ENCODE data around the gene FBXL17. TPM values are rescaled to one million over a fixed set of nuclear protein-coding genes. Genes with fewer than 3 reads are reported as not detected.

The FBXL17 gene
- polyA plus RNA-seq, 1 of the 3 experiments (the other 2 are of a cell fraction), result 4.4 TPM

- Histone ChIP-seq H3K9me3 (no peaks in the 10 kb centered on the region), H2AFZ (ENCODE audit: low read depth) (no peak overlapping the region), H3K79me2 (ENCODE audit: insufficient read depth) (no peaks in the 10 kb centered on the region), H3K27ac (ENCODE audit: low read depth in 2 of 2, low read length in 1 of 2) (no peak overlapping the region), H3F3A (replicated peaks; ENCODE audit: insufficient read depth) (no peaks in the 10 kb centered on the region), H3K36me3 (replicated peaks in 1 of 2; ENCODE audit: control insufficient read depth in 1 of 2, insufficient read depth in 2 of 2, low read length in 1 of 2) (no peaks in the 10 kb centered on the region), H4K20me1 (ENCODE audit: insufficient read depth) (no peaks in the 10 kb centered on the region), H3K4me1 (ENCODE audit: control insufficient read depth in 1 of 2, insufficient read depth in 2 of 2, low read depth in 1 of 2, low read length in 1 of 2) (peaks cover 0 to 12% of the 10 kb centered on the region in 2 experiments; a peak in 2 of 4 replicates), H3K27me3 (ENCODE audit: insufficient read depth) (no peaks in the 10 kb centered on the region), H3K9me2 (no peaks in the 10 kb centered on the region), H3K4me2 (no peak overlapping the region), H3K4me3 (ENCODE audit: low read depth in 2 of 2, low read length in 1 of 2) (no peak overlapping the region), H3K9ac (no peak overlapping the region)
- 76% methylated on average over 1 of the region's 1 CpG for WGBS (ENCODE audit: low lambda C conversion rate)
- CTCF ChIA-PET, result no interaction called here
- no peak for TF ChIP-seq USF1 (IDR thresholded peaks at IDR 0.05; ENCODE audit: borderline replicate concordance, low read depth)
- no peak for TF ChIP-seq MXI1 (IDR thresholded peaks at IDR 0.05; ENCODE audit: low read depth, low read length)
- TF ChIP-seq POLR2AphosphoS5 (IDR thresholded peaks at IDR 0.05; ENCODE audit: low read depth, low read length), result no peak
- no peak for TF ChIP-seq TAF1 (IDR thresholded peaks at IDR 0.05; ENCODE audit: borderline replicate concordance, low read depth, low read length)
- no peak for TF ChIP-seq JUND (IDR thresholded peaks at IDR 0.05)
- TF ChIP-seq EP300 (IDR thresholded peaks at IDR 0.05; ENCODE audit: borderline replicate concordance in 1 of 2, low read depth in 1 of 2, low read length in 1 of 2), result no peak
- TF ChIP-seq FOXM1 (IDR thresholded peaks at IDR 0.05; ENCODE audit: low read depth), result no peak
- TF ChIP-seq ZBTB33 (IDR thresholded peaks at IDR 0.05; ENCODE audit: borderline replicate concordance, low read depth), result no peak
- TF ChIP-seq MEF2A (IDR thresholded peaks at IDR 0.05; ENCODE audit: borderline replicate concordance, low read depth), result no peak
- no peak for TF ChIP-seq RCOR1 (IDR thresholded peaks at IDR 0.05; ENCODE audit: low read length)
- TF ChIP-seq SMC3 (IDR thresholded peaks at IDR 0.05; ENCODE audit: low read depth, low read length), result no peak
- TF ChIP-seq YY1 (IDR thresholded peaks at IDR 0.05; ENCODE audit: low read depth), result no peak
- POLR2A ChIA-PET, result no interaction called here
- no peak for DNase-seq
Measured at GRCh38 chr5:107948377-107948776, 433.5 kb downstream of the FBXL17 start.

- no peaks in the 10 kb centered on the region for H3K79me2 ChIP-seq (ENCODE audit: insufficient read depth)
- no peak overlapping the region for H3K4me2 ChIP-seq
- 93% methylated on average over 2 of the region's 2 CpGs for WGBS (ENCODE audit: low lambda C conversion rate)
- no peaks in the 10 kb centered on the region for H3F3A ChIP-seq (replicated peaks; ENCODE audit: insufficient read depth)
- H4K20me1 ChIP-seq (ENCODE audit: insufficient read depth), result no peaks in the 10 kb centered on the region
- peaks cover 0 to 3% of the 10 kb centered on the region in 2 experiments; a peak in 2 of 4 replicates for H3K4me1 ChIP-seq (ENCODE audit: control insufficient read depth in 1 of 2, insufficient read depth in 2 of 2, low read depth in 1 of 2, low read length in 1 of 2)
- H3K9ac ChIP-seq, result no peak overlapping the region
- no peak for DNase-seq
- H3K27me3 ChIP-seq (ENCODE audit: insufficient read depth), result no peaks in the 10 kb centered on the region
- H3K36me3 ChIP-seq (replicated peaks in 1 of 2; ENCODE audit: control insufficient read depth in 1 of 2, insufficient read depth in 2 of 2, low read length in 1 of 2), result no peaks in the 10 kb centered on the region
- no peak for TF ChIP-seq POLR2AphosphoS5 (IDR thresholded peaks at IDR 0.05; ENCODE audit: low read depth, low read length)
- TF ChIP-seq GABPA (IDR thresholded peaks at IDR 0.05; ENCODE audit: low read depth), result no peak
- no peak for TF ChIP-seq CHD2 (IDR thresholded peaks at IDR 0.05; ENCODE audit: low read length, partially characterized antibody)
- TF ChIP-seq, protein P1, sequence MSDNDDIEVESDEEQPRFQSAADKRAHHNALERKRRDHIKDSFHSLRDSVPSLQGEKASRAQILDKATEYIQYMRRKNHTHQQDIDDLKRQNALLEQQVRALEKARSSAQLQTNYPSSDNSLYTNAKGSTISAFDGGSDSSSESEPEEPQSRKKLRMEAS (IDR thresholded peaks at IDR 0.05; ENCODE audit: low read depth), result no peak
- TF ChIP-seq USF2 (IDR thresholded peaks at IDR 0.05; ENCODE audit: borderline replicate concordance, low read depth, low read length), result no peak
- no peak for TF ChIP-seq RCOR1 (IDR thresholded peaks at IDR 0.05; ENCODE audit: low read length)
- TF ChIP-seq FOSL2 (IDR thresholded peaks at IDR 0.05; ENCODE audit: borderline replicate concordance, low read depth), result no peak
- TF ChIP-seq RXRA (IDR thresholded peaks at IDR 0.05; ENCODE audit: borderline replicate concordance, low read depth), result no peak
- TF ChIP-seq GATA2 (CRISPR knock-in tag; IDR thresholded peaks at IDR 0.05), result no peak
- no peak for TF ChIP-seq EP300 (IDR thresholded peaks at IDR 0.05; ENCODE audit: borderline replicate concordance in 1 of 2, low read depth in 1 of 2, low read length in 1 of 2)
- TF ChIP-seq NFIC (IDR thresholded peaks at IDR 0.05; ENCODE audit: borderline replicate concordance), result no peak
- no peak for TF ChIP-seq RFX5 (IDR thresholded peaks at IDR 0.05; ENCODE audit: low read length)
- TF ChIP-seq, protein P2, sequence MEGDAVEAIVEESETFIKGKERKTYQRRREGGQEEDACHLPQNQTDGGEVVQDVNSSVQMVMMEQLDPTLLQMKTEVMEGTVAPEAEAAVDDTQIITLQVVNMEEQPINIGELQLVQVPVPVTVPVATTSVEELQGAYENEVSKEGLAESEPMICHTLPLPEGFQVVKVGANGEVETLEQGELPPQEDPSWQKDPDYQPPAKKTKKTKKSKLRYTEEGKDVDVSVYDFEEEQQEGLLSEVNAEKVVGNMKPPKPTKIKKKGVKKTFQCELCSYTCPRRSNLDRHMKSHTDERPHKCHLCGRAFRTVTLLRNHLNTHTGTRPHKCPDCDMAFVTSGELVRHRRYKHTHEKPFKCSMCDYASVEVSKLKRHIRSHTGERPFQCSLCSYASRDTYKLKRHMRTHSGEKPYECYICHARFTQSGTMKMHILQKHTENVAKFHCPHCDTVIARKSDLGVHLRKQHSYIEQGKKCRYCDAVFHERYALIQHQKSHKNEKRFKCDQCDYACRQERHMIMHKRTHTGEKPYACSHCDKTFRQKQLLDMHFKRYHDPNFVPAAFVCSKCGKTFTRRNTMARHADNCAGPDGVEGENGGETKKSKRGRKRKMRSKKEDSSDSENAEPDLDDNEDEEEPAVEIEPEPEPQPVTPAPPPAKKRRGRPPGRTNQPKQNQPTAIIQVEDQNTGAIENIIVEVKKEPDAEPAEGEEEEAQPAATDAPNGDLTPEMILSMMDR (IDR thresholded peaks at IDR 0.05), result no peak
- TF ChIP-seq TAF1 (IDR thresholded peaks at IDR 0.05; ENCODE audit: borderline replicate concordance, low read depth, low read length), result no peak
- ChIA-PET POLR2A (no interaction called here), CTCF (no interaction called here)
- no peak overlapping the region for H3K27ac ChIP-seq (ENCODE audit: low read depth in 2 of 2, low read length in 1 of 2)
- H3K4me3 ChIP-seq (ENCODE audit: low read depth in 2 of 2, low read length in 1 of 2), result no peak overlapping the region
- no peaks in the 10 kb centered on the region for H3K9me3 ChIP-seq
- no peak overlapping the region for H2AFZ ChIP-seq (ENCODE audit: low read depth)
- no peaks in the 10 kb centered on the region for H3K9me2 ChIP-seq
Measured at GRCh38 chr5:107945061-107945460, 436.8 kb downstream of the FBXL17 start.

All from SK-N-SH (cell line).